ENCODE results near the gene HOXD3. TPM values are rescaled to one million over a fixed set of nuclear protein-coding genes. Genes with fewer than 3 reads are reported as not detected.
A peak's percentile ranks its signal among the peaks of the same experiment; 100 is the strongest.

Gene HOXD3
- total RNA-seq, 4 donors from 2014 or later = 0.40 to 2.9 (median 1.5) TPM; not detected in 1

GRCh38 chr2:176155356-176156044 is 1.6 kb upstream of the HOXD3 start:
- TF ChIP-seq POLR2A (IDR thresholded peaks at IDR 0.05) = no peak
- Histone ChIP-seq H3K27me3 (peaks cover 24 to 100% (median 72%) of the 10 kb centered on the region in 4 donors), H3K4me3 (no peak overlapping the region), H3K36me3 (no peaks in the 10 kb centered on the region), H3K4me1 (peaks cover 21 to 57% (median 25%) of the 10 kb centered on the region in 3 donors), H3K9me3 (no peaks in the 10 kb centered on the region), H3K27ac (no peak overlapping the region)
- DNase-seq = no peak
- WGBS, 2 donors = 13 to 15% methylated on average over 6 of the region's 6 CpGs
- intact Hi-C loops (cut with DNase I) = no loop called here

DNA sequence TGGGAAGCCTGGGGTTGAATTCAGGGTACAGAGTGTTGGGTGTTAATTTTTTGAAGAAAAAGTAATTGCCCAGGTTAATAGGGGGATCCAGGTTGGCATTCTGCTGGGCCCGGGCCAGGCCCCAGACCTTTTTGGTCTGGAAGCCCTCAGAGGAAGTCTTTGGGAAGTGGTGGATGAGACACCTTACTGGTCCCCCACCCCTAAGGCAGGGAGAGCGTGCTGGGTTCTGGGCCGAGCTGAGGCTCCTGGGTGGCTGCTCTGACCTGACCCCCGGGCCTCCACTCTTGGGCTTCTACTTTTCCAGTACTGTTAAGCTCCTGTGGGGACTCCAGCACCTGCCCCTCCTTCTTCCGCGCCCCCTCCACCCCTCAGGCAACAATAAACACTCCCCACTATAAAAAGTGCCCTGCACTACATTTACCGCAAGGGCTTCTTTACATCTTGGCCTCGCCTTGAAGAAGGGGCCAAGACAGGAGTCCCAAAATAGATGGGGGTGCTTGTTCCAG is 753 bp upstream of the HOXD3 start:
- H3K4me1 ChIP-seq = peaks cover 22 to 64% (median 27%) of the 10 kb centered on the region in 3 donors
- WGBS, 2 donors = 27 to 46% methylated on average over 6 to 7 of the region's 8 CpGs
- no peak for TF ChIP-seq CTCF (IDR thresholded peaks at IDR 0.05)
- TF ChIP-seq POLR2A (IDR thresholded peaks at IDR 0.05) = no peak
- intact Hi-C loops (cut with DNase I) = no loop called here
- H3K9me3 ChIP-seq = no peaks in the 10 kb centered on the region
- no peaks in the 10 kb centered on the region for H3K36me3 ChIP-seq
- no peak overlapping the region for H3K4me3 ChIP-seq
- DNase-seq = no peak
- no peak overlapping the region for H3K27ac ChIP-seq
- H3K27me3 ChIP-seq = peaks cover 23 to 100% (median 76%) of the 10 kb centered on the region in 4 donors

GRCh38 chr2:176157499-176158185 is 535 bp downstream of the HOXD3 start:
- no peak for DNase-seq
- peak overlapping the region in 2 of 4 donors; percentile 11 to 35 for H3K4me3 ChIP-seq
- WGBS, 2 donors = 22 to 27% methylated on average over 35 to 39 of the region's 43 CpGs
- intact Hi-C loops (cut with DNase I) = no loop called here
- H3K4me1 ChIP-seq = peaks cover 21 to 62% (median 22%) of the 10 kb centered on the region in 3 donors
- H3K9me3 ChIP-seq = no peaks in the 10 kb centered on the region
- H3K27me3 ChIP-seq = peaks cover 24 to 100% (median 80%) of the 10 kb centered on the region in 4 donors
- no peak for TF ChIP-seq CTCF (IDR thresholded peaks at IDR 0.05)
- no peak for TF ChIP-seq POLR2A (IDR thresholded peaks at IDR 0.05)
- H3K27ac ChIP-seq = no peak overlapping the region
- no peaks in the 10 kb centered on the region for H3K36me3 ChIP-seq

GRCh38 chr2:176158186-176158591 is 1.1 kb downstream of the HOXD3 start:
- no peak overlapping the region for H3K27ac ChIP-seq
- TF ChIP-seq CTCF (IDR thresholded peaks at IDR 0.05) (no peak), POLR2A (IDR thresholded peaks at IDR 0.05) (no peak)
- 13 to 16% methylated on average over 18 to 19 of the region's 22 CpGs for WGBS, 2 donors
- H3K4me1 ChIP-seq = peaks cover 21 to 64% (median 22%) of the 10 kb centered on the region in 3 donors
- DNase-seq = no peak
- no peaks in the 10 kb centered on the region for H3K36me3 ChIP-seq
- peaks cover 25 to 100% (median 81%) of the 10 kb centered on the region in 4 donors for H3K27me3 ChIP-seq
- intact Hi-C loops (cut with DNase I) = no loop called here
- no peak overlapping the region for H3K4me3 ChIP-seq
- H3K9me3 ChIP-seq = no peaks in the 10 kb centered on the region

- Histone ChIP-seq H3K4me3 (peak overlapping the region in 1 of 4 donors; percentile 38), H3K27ac (no peak overlapping the region), H3K27me3 (peaks cover 30 to 100% (median 84%) of the 10 kb centered on the region in 4 donors), H3K36me3 (no peaks in the 10 kb centered on the region), H3K9me3 (no peaks in the 10 kb centered on the region), H3K4me1 (peaks cover 21 to 64% (median 22%) of the 10 kb centered on the region in 3 donors)
- intact Hi-C loops (cut with DNase I) = no loop called here
- TF ChIP-seq CTCF (IDR thresholded peaks at IDR 0.05) (no peak), POLR2A (IDR thresholded peaks at IDR 0.05) (no peak)
- no peak for DNase-seq
- WGBS, 2 donors = 14 to 36% methylated on average over 14 to 16 of the region's 39 CpGs
These were observed 2.0 kb downstream of the HOXD3 start for GRCh38 chr2:176158855-176159662.

Measured in esophagus squamous epithelium (tissue), 5 donors.